ENCODE measurements around the gene GTPBP1.

DNA sequence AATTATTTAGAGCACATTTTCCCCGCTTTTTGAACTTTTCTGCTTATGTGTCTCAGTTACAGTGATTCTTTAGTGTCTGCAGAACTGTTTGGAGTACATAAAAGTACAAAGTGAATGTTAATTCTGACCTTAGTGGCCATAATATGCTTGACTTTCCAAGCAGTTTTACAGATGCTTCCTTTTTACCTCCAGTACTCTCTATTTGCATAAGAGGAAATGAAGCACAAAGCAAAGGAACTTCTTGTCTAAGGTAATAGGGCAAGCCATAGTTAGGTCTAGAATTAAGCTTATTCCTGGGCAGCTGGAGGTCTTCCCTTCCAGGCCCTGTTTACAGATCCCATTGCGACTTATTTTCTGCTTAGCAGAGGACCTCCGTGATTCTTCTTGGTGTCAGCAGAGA, 3.6 kb downstream of the GTPBP1 start:
- TF ChIP-seq CTCF (IDR thresholded peaks at IDR 0.05) (no peak), POLR2A (IDR thresholded peaks at IDR 0.05) (no peak)

Measured in uterus (tissue), 2 donors.